ENCODE results near the gene OTC.

OTC gene

DNA sequence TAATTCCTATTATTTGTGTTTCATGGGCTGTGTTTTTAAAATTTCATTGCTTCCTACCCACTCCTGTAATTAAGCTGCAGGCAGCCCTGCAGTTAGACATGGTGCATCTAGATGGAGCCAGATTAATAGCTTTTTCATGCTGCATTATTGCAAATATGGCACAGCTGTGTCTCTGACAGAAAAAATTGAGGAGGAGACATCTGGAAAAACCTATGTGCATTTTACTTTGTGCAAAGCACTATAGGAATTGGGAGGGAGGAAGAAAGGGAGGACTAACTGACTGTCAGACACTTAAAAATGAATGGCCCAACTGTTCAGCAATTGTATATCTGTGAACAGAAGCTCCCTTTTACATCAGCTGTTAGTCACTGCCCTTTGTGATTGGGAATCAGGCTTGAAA is 17.0 kb upstream of the OTC start:
- DNase-seq (ENCODE audit: extremely low read depth, low read depth): no peak
- TF ChIP-seq, protein P1, sequence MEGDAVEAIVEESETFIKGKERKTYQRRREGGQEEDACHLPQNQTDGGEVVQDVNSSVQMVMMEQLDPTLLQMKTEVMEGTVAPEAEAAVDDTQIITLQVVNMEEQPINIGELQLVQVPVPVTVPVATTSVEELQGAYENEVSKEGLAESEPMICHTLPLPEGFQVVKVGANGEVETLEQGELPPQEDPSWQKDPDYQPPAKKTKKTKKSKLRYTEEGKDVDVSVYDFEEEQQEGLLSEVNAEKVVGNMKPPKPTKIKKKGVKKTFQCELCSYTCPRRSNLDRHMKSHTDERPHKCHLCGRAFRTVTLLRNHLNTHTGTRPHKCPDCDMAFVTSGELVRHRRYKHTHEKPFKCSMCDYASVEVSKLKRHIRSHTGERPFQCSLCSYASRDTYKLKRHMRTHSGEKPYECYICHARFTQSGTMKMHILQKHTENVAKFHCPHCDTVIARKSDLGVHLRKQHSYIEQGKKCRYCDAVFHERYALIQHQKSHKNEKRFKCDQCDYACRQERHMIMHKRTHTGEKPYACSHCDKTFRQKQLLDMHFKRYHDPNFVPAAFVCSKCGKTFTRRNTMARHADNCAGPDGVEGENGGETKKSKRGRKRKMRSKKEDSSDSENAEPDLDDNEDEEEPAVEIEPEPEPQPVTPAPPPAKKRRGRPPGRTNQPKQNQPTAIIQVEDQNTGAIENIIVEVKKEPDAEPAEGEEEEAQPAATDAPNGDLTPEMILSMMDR (IDR thresholded peaks at IDR 0.05; ENCODE audit: low read depth, low read length): no peak; the same call in 1 of the 2 replicates

DNA sequence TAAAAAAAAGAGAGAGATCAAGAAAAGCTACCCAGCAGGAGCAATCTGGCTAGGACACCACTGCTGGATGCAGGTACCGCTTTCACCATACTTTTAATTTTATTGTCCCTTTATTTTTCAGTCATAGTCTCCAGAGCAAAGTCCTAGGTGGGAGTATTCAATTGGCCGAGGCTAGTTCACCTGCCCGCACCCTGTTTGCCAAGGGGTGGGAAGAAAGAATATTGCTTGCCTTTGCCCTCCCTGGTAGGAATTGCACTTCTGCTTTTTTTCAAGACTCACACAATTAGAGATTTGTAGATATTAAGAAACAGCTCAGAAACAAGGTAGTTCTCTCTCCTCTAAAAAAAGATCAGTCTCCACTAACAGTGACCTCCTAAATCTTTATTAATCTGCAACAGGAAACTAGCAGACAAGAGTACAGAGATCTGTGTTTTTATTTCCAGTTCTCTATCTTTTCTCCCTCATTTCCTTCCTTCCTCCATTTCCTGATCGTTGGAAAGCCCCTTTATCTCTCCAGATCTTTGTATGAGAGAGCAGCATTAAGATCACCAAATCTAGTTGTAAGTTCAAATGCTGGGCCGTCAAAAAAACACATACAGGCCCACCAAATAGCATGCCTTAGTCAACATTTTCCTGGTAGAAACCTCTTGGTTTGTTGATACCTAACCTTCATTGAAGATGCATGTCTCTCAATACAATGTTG is 15.7 kb upstream of the OTC start:
- TF ChIP-seq, protein P1 (IDR thresholded peaks at IDR 0.05; ENCODE audit: low read depth, low read length): no peak
- no peak for DNase-seq (ENCODE audit: extremely low read depth, low read depth)

DNA sequence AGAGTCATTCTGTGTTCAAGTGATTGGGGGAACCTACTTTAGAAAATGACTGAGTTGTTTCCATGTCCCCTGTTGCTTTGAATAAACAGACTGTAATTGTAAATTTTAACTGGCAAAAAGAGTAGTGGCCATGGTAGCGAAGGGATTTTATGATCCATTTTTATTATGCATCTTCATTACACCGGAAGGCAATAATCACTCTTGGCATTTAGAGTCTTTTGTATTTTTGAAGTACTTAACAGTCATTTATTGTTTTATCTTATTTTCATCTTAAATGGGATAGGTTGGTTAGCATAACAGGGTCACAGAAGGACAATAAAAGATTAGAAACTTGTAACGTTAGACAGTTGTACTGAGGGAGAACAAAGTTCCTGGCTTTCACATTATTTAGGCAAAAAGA is 11.0 kb upstream of the OTC start:
- TF ChIP-seq, protein P1 (IDR thresholded peaks at IDR 0.05; ENCODE audit: low read depth, low read length): no peak
- DNase-seq (ENCODE audit: extremely low read depth, low read depth): no peak

DNA sequence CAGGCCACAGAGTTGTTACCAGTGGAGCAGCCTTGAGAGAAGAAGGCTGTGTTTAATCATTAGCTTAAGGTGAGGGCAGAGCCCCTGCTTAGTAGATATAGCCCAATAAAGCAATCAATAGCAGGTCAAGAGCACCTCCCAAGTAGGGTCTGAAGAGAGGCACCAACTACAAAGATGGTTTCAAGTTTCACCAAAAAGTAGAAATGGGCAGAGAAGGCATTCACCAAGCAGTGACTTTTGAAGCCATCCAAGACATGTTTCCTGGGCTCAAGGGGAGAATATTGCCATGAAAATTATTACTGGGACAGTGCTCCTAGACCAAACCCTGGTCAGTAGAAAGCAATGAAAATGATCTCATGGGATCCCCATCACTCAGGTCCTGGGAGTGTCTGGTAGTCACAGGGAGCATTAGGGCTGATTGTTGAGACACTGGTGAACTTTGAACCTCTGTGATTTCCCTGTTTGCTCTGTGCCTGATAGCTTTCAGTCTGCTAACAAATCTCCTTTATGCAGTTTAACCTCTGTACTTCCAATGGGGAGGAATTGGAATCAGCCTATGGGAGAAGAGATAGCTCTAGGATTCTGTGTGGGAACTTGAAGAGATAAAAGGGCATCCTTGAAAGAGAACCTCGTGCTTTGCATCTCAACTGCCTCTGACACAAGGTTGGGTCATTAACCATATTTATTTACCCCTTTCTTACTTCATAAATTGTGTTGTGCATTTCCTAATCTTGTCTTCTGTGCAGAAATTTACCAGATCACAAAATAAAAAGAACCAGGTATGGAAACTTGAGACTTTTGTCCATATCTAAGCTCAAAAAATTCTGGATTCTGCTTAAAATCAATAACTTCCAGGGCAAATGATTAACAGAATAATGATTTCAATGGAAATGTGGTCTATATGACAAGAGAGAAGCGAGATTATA is 9.3 kb upstream of the OTC start:
- TF ChIP-seq, protein P1 (IDR thresholded peaks at IDR 0.05; ENCODE audit: low read depth, low read length): no peak
- no peak for DNase-seq (ENCODE audit: extremely low read depth, low read depth)

DNA sequence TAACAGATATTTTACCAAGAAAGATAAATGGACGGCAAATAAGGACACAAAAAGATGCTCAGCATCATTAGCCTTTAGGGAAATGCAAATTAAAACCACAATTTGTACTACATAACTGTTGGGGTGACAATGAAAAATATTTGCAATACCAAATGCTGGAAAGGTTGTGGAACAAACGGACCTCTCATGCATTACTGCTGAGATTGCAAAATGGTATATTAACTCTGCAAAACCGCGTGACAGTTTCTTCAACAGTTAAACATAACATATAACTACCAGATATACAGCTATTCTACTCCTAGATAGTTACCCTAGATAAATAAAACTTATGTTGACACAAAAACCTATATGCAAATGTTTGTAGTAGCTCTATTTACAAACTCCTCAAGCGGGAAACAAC is 6.3 kb upstream of the OTC start:
- TF ChIP-seq, protein P1 (IDR thresholded peaks at IDR 0.05; ENCODE audit: low read depth, low read length): no peak
- no peak for DNase-seq (ENCODE audit: extremely low read depth, low read depth)

DNA sequence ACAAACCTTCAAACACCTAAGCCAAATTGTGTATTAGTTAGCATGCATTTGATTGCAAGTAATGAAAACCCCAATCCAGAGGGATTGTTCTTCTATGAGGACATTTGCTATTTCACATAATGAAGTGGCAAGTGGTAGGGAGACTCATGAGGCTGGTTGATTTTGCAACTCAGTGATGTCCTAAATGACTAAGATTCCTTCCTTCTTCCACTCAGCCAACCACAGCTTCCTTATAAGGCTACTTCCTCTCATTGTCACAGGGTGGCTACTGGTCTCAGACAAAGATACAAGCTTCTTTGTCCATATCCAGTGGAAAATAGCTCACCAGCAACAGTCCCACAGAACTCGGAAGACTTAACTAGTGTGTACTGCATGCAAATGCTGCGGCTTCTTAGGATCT is 5.3 kb upstream of the OTC start:
- DNase-seq (ENCODE audit: extremely low read depth, low read depth): no peak
- TF ChIP-seq, protein P1 (IDR thresholded peaks at IDR 0.05; ENCODE audit: low read depth, low read length): no peak

DNA sequence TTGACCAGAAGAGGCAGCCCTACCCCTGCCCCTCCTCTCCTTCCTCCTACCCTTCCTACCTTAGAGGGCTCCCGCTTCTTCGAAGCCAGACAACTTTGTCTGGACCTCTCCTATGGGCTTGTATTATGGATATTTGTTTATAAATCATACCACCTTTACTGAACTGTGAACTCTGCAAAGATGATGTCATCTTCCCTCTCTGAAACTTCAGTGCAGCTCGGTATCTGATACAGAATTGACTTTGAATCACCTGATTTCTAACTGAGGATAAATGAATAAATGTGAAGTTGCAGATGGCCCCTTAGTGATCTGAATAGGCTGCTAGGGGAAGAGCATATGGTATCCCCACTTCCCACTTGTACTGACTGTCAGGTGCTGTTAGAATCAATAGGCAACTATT is 1.1 kb upstream of the OTC start:
- TF ChIP-seq, protein P1 (IDR thresholded peaks at IDR 0.05; ENCODE audit: low read depth, low read length): no peak
- DNase-seq (ENCODE audit: extremely low read depth, low read depth): no peak
